ENCODE data around the gene DAPK3.
"Not testable (repeated sequence)": the region's sequence is repeated elsewhere in the genome, so short reads cannot be mapped to it uniquely, and the experiment has no call there.

DAPK3 gene

GRCh38 chr19:4000798-4001197, 29.9 kb upstream of the DAPK3 start:
- not testable (repeated sequence) for DNase-seq

GRCh38 chr19:3998667-3999412, 27.9 kb upstream of the DAPK3 start:
- not testable (repeated sequence) for DNase-seq

- DNase-seq, result no peak
Observed at GRCh38 chr19:3995607-3996006, 24.7 kb upstream of the DAPK3 start.

GRCh38 chr19:3990815-3991117, 19.9 kb upstream of the DAPK3 start:
- DNase-seq, result no peak

GRCh38 chr19:3987619-3988371, 16.9 kb upstream of the DAPK3 start:
- peak; percentile 89 for DNase-seq

GRCh38 chr19:3986260-3987041, 15.6 kb upstream of the DAPK3 start:
- peak; percentile 57 for DNase-seq

- no peak for DNase-seq
Observed at GRCh38 chr19:3985643-3986259, 14.9 kb upstream of the DAPK3 start.

GRCh38 chr19:3984908-3985642, 14.2 kb upstream of the DAPK3 start, which contains the start of gene EEF2:
TSS of gene EEF2 (minus strand) at chr19:3985463. CDS start at chr19:3985380, 83 bp downstream.
- DNase-seq, result peak; percentile 93

GRCh38 chr19:3984584-3984907, 13.6 kb upstream of the DAPK3 start:
- no peak for DNase-seq

- peak; percentile 36 for DNase-seq
Observed at GRCh38 chr19:3983936-3984583, 13.2 kb upstream of the DAPK3 start.

GRCh38 chr19:3983542-3983914, 12.6 kb upstream of the DAPK3 start:
- no peak for DNase-seq

- peak; percentile 27 for DNase-seq
Observed at GRCh38 chr19:3982701-3983541, 12.0 kb upstream of the DAPK3 start.

- DNase-seq, result peak; percentile 23
Observed at GRCh38 chr19:3981736-3982681, 11.1 kb upstream of the DAPK3 start.

GRCh38 chr19:3981373-3981735, 10.5 kb upstream of the DAPK3 start:
- DNase-seq, result no peak

- DNase-seq, result no peak
Observed at GRCh38 chr19:3980353-3981251, 9.7 kb upstream of the DAPK3 start.

- peak; percentile 29 for DNase-seq
Observed at GRCh38 chr19:3979674-3980352, 8.9 kb upstream of the DAPK3 start.

- peak; percentile 24 for DNase-seq
Observed at GRCh38 chr19:3979289-3979673, 8.4 kb upstream of the DAPK3 start.

- DNase-seq, result no peak
Observed at GRCh38 chr19:3978145-3978544, 7.2 kb upstream of the DAPK3 start.

All from activated T-cell treated with anti-CD3 and anti-CD28 coated beads, Interleukin-2, amount 50 U/mL, for 1 hour (primary cell).